ENCODE measurements around the gene DGKB.

DGKB gene

DNA sequence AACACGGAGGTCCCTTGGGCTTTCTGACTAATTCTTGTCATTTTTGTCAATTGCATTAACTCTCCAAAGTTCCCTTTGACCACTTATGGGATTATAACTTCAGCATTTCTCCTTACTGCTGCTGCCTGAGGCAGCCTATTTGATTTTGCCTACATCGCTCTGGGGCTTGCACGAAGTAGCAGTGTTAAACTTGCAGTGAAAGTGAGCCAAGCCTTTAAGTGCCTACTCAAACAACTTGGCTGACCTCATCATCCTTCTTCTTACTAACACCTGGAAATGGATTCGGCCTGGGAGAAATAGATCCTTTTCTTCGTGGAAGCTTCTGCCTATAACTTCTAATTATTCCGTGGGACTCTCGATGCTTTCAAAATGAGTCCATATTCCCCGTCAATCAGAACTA is 76.6 kb downstream of the DGKB start:
- in situ Hi-C loops (cut with MboI; ENCODE audit: low sequenced_read_pairs) = no loop called here

GRCh38 chr7:14822481-14822854 is 80.1 kb downstream of the DGKB start:
- in situ Hi-C loops (cut with MboI; ENCODE audit: low sequenced_read_pairs) = no loop called here

DNA sequence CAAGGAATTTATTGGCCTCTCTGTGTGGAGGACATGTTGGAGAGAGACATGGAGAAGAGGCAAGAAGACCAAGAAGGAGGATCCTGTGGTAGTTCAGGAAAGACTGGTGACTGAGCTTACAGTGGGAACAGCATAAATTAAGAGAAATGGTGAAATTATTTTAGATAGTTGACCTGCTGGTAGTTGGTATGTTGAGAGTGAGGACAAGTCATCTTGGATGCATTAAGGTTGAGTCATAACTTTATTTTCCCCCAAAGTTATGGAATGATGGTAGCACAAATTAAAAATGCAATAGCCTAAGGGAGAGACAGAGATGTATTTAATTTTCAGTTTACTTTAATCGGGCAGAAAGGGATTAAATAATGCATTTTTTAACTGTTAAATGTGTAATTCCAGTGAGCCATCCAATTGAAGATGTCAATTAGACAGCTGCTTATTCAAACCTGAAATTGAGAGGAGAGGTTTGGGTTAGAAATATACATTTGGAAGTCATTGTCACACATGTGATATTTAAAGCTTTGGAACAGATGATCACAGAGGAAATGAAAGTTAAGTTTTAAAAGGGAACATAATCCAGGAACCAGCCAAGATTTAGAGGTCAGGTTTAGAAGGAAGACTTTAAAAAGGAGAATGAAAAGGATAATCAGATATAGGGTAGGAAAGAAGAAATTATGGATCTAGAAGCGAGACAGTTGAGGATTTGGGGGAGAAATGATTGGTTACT is 80.6 kb downstream of the DGKB start:
- in situ Hi-C loops (cut with MboI; ENCODE audit: low sequenced_read_pairs) = no loop called here

DNA sequence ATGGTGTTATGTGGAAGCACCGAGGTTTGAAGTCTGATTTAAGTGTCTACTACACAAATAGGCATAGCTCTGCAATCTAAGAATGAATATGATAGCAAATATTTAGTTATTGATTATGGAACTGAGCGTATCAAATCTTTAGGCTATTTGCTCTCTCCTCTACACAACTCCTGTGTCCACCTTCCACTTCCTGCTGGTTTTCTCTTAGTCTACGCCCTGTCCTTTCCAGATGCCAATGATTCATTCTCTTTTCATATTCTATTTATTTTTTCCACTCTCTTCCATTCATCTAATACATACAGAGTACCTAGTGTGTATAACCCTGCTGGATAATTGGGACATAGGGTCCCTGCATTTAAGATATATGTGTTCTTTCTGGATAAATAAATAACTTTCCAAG is 83.7 kb downstream of the DGKB start:
- in situ Hi-C loops (cut with MboI; ENCODE audit: low sequenced_read_pairs) = no loop called here

GRCh38 chr7:14817829-14818614 is 84.5 kb downstream of the DGKB start:
- in situ Hi-C loops (cut with MboI; ENCODE audit: low sequenced_read_pairs) = no loop called here

DNA sequence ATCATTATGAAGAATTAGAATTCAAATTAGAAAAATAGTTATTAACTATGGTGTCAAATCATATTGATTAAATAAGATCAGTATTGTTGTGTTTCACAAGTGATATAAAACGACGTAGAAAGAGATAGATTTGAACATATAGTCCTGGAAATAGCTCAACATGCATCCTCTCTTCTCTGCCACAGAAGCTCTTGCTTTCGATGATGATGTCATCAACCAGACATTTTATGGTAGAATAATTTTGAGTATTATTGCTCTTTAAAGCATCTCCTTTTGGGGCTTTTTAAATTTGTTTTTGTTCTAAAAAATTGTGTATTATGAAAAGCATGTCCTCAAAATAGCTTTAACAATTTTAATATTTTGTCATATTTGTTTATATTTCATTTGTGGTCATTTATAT is 95.0 kb downstream of the DGKB start:
- in situ Hi-C loops (cut with MboI; ENCODE audit: low sequenced_read_pairs) = no loop called here

GRCh38 chr7:14806891-14807290 is 95.7 kb downstream of the DGKB start:
- in situ Hi-C loops (cut with MboI; ENCODE audit: low sequenced_read_pairs) = no loop called here

DNA sequence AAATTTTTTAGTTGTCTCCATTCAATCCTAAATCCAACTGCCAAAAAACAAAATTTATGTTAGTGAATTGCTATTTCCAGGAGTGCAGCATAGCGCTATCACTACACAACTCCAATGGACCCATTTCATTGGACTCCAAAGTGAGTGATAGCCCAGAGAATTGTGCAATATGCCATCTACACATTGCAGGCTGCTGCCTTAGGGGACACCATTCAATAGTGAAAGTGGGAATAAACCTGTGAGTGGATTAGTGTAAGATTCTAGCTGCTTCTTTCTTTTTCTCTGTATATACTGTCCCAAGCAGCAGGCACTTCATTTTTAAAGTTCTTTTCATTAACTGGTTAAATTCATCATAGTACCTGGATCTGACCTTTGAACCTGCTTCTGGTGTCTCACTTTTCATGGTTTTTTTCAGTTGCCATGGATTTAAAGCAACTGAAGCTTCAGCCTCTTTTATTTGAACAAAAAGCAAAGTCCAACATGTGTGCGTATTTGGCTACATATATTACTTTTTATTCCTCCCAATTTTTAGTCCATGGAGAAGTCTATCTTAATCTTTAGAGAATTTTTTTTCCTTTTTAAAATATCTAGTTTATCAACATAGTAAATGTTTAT is 97.3 kb downstream of the DGKB start:
- in situ Hi-C loops (cut with MboI; ENCODE audit: low sequenced_read_pairs) = no loop called here

- in situ Hi-C loops (cut with MboI; ENCODE audit: low sequenced_read_pairs) = no loop called here
Observed at GRCh38 chr7:14800664-14801063, 101.9 kb downstream of the DGKB start.

GRCh38 chr7:14793151-14793550 is 109.4 kb downstream of the DGKB start:
- in situ Hi-C loops (cut with MboI; ENCODE audit: low sequenced_read_pairs) = no loop called here

DNA sequence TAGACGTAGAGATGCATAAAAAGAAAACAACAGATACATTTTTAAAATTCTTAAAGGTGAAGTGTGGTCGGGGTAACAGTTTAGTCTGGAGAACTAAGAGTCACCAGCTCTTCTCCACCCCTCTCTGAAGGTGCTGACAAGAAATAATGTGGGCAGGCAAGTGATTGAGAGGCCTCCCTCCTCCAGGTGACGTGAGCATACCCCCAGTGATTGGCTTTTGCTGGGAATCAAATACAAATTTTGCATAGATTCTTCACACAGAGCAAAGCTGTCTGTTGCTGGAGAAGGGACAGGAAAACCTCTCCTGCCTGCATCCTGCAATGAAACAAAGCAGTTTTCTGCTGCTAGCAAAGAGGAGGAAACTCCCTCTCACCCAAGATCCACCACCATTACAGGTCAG is 115.0 kb downstream of the DGKB start:
- in situ Hi-C loops (cut with MboI; ENCODE audit: low sequenced_read_pairs) = no loop called here

DNA sequence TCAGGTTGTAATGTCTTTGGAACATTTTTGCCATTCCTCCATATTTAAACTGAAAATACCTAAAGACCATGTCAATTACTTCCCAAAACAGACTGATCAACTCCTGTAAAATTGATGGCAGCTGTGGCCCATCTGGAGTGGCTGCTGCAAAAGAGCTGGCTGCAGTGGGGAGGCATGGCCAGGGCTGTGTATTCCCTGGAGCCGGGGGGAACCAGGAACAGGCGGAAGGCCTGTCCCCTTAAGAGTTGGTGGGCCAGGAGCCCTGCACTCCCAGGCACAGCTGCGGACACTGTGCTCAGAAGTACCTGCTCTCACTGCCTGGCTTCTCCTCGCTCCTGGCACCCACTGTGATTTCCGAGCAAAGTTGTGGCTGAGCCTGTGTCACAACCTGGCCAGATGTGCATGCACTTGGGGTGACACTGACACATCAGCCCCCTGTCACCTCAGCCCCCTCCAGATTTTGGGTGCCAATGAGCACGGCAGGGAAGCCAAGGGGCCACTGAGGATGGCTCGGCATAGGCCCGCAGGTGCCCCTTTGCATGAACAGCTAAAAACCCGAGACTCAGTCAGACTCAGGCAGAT is 116.1 kb downstream of the DGKB start:
- in situ Hi-C loops (cut with MboI; ENCODE audit: low sequenced_read_pairs) = no loop called here

DNA sequence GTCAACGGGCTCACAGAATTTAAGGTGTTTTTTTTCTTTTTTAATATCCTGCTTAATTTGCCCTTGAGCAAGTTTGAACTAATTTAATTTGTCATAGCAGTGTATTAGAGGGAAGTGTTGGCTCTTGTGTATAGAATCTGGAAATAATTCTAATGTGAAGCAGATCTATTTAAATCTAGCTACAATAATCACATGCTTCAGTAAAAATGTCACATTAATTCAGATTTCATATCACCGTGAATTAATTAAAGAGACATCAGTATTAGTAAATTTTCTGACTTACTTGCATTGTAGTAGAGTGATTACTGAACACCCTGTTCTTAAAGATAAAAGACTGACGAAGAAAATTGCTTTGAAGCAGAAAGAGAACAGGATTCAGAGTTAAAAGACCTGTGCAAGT is 124.7 kb downstream of the DGKB start:
- in situ Hi-C loops (cut with MboI; ENCODE audit: low sequenced_read_pairs) = no loop called here

GRCh38 chr7:14776266-14776665 is 126.3 kb downstream of the DGKB start:
- in situ Hi-C loops (cut with MboI; ENCODE audit: low sequenced_read_pairs) = no loop called here

GRCh38 chr7:14773729-14774271 is 128.8 kb downstream of the DGKB start:
- in situ Hi-C loops (cut with MboI; ENCODE audit: low sequenced_read_pairs) = no loop called here

DNA sequence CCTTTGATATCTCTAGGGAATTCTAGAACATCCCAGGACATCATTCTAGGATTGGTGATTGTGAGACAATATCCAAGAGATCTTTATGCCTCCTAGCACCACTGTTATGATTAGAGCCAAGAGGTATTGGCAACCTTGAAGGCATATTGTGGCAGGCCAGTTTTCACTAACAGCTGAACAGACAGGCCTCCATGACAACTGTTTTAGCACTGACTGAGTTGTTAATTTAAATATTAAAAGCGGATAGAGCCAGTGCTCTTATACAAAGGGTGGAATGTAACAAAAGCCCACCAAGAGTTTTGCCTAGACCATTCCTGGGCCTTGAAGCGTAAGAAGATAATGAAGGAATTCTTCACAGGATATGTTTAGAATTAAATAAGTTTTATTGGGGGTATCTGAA is 131.9 kb downstream of the DGKB start:
- in situ Hi-C loops (cut with MboI; ENCODE audit: low sequenced_read_pairs) = no loop called here

- in situ Hi-C loops (cut with MboI; ENCODE audit: low sequenced_read_pairs) = no loop called here
Observed at GRCh38 chr7:14769261-14769660, 133.3 kb downstream of the DGKB start.

DNA sequence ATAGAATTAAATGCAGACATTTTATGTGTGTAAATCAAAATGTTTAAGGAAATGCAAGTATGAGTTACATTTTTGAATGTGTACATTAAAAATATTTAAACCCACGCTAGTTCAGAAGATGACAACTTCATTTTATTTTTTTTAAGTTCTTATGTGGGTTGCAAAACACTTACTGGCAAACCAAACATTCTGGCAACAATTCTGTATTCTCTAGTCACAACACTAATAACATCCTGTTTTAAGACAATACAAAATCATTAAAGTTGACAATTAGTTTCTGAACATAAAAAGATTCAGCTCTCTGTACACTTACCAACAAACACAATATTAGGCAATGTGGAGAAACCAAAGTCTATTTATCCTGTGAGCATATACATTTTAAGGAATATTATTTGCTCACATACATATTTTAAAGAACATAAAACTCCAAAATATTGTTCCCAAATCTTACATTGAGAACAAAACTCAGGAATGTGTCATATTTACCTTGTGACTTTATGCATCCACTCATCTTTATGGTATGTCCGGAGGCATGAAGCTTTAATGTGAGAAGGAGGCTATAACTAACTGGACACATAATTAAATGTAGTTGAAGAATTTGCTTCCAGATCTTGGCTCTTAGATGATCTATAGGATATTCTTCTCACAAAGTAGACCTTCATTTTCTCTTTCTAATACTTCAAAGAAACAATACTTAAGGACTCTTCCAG is 134.7 kb downstream of the DGKB start:
- in situ Hi-C loops (cut with MboI; ENCODE audit: low sequenced_read_pairs) = no loop called here

- in situ Hi-C loops (cut with MboI; ENCODE audit: low sequenced_read_pairs) = no loop called here
Observed at GRCh38 chr7:14766747-14767146, 135.8 kb downstream of the DGKB start.

DNA sequence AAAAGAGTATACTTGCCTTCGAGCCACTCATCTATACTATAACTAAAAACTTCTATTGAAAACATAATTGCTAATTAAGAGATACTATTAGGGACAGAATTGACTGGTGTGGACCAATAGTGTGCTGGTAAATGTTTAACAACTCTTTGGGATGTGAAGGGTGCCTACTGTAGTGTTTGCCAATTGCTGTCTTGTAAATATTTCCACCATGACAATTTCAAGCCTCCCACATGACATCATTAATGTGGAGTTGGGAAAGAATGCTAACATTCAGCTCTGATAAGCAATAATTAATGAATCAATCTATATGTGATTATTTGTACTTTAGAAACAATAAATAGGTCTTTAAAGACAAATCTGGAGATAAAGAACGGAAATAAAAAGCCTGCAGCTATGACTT is 136.8 kb downstream of the DGKB start:
- in situ Hi-C loops (cut with MboI; ENCODE audit: low sequenced_read_pairs) = no loop called here

GRCh38 chr7:14762561-14762960 is 140.0 kb downstream of the DGKB start:
- in situ Hi-C loops (cut with MboI; ENCODE audit: low sequenced_read_pairs) = no loop called here

Data from HL-60/S4 (cell line).